GM19468 (cell line): ENCODE measurements around the gene RCSD1.

Experiments used
- ATAC-seq: cut with Tn5 transposase; IDR thresholded peaks from one replicate; pipeline ENCODE4 v1.9.1; 2021; ENCODE audit warnings: mild to moderate bottlenecking, moderate library complexity, moderate number of reproducible peaks; ENCODE audit not compliant: unreplicated experiment; ENCODE audit errors: extremely low read depth

The RCSD1 gene

GRCh38 chr1:167617153-167618147 is 12.6 kb upstream of the RCSD1 start:
- peak; percentile 29 for ATAC-seq

GRCh38 chr1:167618366-167618765 is 11.7 kb upstream of the RCSD1 start:
- no peak for ATAC-seq

- no peak for ATAC-seq
These were observed 11.2 kb upstream of the RCSD1 start for GRCh38 chr1:167618789-167619188.

GRCh38 chr1:167620002-167620401 is 10.0 kb upstream of the RCSD1 start:
- ATAC-seq: no peak

GRCh38 chr1:167621780-167622313 is 8.2 kb upstream of the RCSD1 start:
- no peak for ATAC-seq

GRCh38 chr1:167623951-167624350 is 6.1 kb upstream of the RCSD1 start:
- ATAC-seq: no peak

- no peak for ATAC-seq
These were observed 4.8 kb upstream of the RCSD1 start for GRCh38 chr1:167625040-167625823.

GRCh38 chr1:167627615-167627864 is 2.5 kb upstream of the RCSD1 start:
- ATAC-seq: peak; percentile 8

- peak; percentile 67 for ATAC-seq
These were observed 2.0 kb upstream of the RCSD1 start for GRCh38 chr1:167627865-167628641.

- no peak for ATAC-seq
These were observed 1.1 kb upstream of the RCSD1 start for GRCh38 chr1:167628741-167629515.

GRCh38 chr1:167630568-167631385 is 745 bp downstream of the RCSD1 start:
- ATAC-seq: no peak

GRCh38 chr1:167631386-167631935 is 1.4 kb downstream of the RCSD1 start:
- no peak for ATAC-seq

- ATAC-seq: no peak
These were observed 2.0 kb downstream of the RCSD1 start for GRCh38 chr1:167631936-167632614.

GRCh38 chr1:167633258-167633944 is 3.4 kb downstream of the RCSD1 start:
- no peak for ATAC-seq

GRCh38 chr1:167634435-167634834 is 4.4 kb downstream of the RCSD1 start:
- ATAC-seq: no peak

GRCh38 chr1:167635156-167635648 is 5.2 kb downstream of the RCSD1 start:
- ATAC-seq: no peak

GRCh38 chr1:167635941-167636340 is 5.9 kb downstream of the RCSD1 start:
- ATAC-seq: no peak
